HG03432 (cell line): ENCODE measurements around the gene AGO4.
"Not testable (repeated sequence)": the region's sequence is repeated elsewhere in the genome, so short reads cannot be mapped to it uniquely, and the experiment has no call there.

Experiments used
- ATAC-seq: cut with Tn5 transposase; IDR thresholded peaks from one replicate; pipeline ENCODE4 v1.9.1; 2021; ENCODE audit warnings: mild to moderate bottlenecking, moderate library complexity; ENCODE audit not compliant: unreplicated experiment

The AGO4 gene

DNA sequence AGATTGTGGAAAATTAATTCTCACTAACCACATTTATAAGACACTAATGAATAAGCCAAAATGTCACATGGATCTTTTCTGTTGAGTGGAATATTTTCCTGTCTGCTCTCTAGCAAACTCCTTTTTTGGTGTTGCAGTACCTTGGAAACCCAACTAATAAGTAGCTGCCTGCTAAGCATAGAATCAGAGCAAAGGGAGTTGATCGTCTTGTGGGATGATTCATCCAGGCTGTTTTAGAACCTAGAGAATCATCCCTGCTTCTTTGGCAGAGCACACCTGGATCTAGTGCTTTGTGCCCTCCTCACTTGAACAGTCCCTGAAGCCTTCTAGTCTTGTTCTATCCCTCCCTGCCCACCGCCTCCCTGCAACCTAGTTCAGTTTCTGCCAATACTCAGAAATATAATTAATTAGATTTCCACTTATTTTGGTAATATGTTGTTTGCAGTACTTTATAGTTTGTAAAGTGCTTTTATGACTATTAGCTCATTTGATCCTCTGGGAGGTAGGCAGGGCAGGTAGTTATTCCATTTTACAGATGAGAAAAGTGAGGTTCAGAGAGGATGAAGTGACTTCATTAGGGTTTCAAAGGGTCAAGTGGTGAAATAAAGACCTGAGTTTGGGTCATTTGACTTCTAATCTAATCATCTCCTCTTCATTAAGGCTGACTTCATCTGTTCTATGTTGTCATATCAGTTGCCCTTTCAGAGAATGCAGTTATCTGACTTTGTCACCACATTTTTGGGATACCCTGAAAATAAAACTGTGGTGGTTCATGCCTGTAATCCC lies 2.5 kb downstream of the AGO4 start:
- no peak for ATAC-seq

- not testable (repeated sequence) for ATAC-seq
These were observed 4.9 kb downstream of the AGO4 start for GRCh38 chr1:35812754-35813153.

GRCh38 chr1:35825255-35825654 lies 17.4 kb downstream of the AGO4 start:
- no peak for ATAC-seq

GRCh38 chr1:35832276-35832905 lies 24.6 kb downstream of the AGO4 start:
- no peak for ATAC-seq

GRCh38 chr1:35833395-35833794 lies 25.6 kb downstream of the AGO4 start:
- ATAC-seq: no peak

- no peak for ATAC-seq
These were observed 26.4 kb downstream of the AGO4 start for GRCh38 chr1:35834218-35834617.

DNA sequence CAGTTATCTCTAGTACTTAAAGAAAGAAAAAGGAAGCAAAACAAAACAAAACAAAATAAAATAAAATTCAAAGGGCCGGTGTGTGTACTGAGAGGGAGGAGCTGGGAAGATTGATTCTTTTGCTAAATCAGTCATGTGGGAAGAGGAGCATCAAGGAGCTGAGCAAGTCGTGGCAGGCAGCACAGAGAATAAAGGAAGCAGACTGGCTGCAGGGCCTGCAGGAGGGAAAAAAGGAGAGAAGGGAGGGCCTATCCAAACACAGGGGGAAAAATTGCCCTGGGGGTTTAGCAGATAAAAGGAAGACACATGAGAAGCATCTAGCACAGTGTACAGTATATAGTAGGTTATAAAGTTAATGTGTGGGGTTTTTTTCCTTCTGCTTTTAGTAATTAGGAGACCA lies 27.6 kb downstream of the AGO4 start:
- no peak for ATAC-seq

- no peak for ATAC-seq
These were observed 28.9 kb downstream of the AGO4 start for GRCh38 chr1:35836734-35837133.

DNA sequence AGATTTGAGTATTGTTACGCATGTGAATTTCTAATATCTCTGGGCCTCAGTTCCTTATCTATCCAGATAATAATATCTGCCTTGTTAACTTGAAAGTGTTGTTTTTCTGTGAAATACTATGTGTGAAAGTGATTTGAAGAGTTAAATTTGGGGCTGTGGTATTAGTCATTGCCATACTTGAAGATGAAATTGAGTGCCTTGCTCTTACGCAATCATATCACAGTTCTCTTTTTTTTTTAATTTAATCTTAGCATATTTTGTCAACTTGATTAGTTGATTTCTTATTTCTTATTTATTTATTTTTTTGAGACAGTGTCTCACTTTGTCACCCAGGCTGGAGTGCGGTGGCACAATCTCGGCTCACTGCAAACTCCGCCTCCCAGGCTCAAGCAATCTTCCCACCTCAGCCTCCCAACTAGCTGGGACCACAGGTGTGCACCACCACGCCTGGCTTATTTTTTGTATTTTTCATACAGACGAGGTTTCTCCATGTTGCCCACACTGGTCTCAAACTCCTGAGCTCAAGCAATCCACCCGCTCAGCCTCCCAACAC lies 31.0 kb downstream of the AGO4 start:
- no peak for ATAC-seq

DNA sequence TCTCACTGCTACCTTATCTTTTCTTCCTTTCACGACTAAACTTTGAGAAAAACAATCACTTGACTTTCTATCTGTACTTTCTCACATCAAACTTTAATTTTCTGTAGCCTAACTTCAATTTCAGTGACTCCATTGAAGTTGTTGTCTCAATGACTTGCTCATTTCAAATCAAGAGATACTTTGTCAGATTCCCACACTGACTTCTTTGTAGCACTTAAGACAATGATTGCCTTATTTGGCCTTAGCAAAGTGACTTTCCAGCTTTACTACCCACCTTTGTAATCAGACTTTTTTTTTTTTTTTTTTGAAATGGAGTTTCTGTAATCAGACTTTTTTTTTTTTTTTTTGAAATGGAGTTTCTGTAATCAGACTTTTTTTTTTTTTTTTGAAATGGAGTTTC lies 37.0 kb downstream of the AGO4 start:
- ATAC-seq: no peak

- ATAC-seq: no peak
These were observed 38.0 kb downstream of the AGO4 start for GRCh38 chr1:35845766-35846165.

DNA sequence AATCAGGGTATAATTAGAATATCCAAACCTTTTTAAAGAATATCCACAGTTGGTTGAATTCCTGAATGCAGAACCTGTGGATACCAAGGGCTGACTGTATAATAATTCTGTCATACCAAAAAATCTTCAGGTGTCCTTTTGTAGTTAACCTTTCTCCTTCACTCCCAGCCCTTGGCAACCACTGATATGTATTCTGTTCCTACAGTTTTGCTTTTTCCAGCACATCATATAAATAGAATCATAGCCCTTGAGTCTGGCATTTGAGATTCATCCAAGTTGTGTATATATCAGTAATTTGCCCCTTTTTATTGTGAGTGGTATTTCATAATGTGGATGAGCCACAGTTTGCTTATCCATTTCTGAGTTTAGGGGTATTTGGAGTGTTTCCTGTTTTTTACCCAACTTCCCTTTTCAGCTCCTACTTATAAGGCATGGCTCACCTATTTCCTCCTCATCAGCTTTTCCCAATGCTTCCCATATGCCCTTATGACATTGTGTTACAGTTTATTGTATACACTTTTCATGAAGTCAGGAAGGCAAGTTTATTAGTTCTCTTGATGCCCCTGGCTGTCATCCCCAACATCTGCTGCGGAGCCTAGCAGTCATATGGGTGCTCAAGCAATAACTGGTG lies 40.2 kb downstream of the AGO4 start:
- ATAC-seq: no peak

DNA sequence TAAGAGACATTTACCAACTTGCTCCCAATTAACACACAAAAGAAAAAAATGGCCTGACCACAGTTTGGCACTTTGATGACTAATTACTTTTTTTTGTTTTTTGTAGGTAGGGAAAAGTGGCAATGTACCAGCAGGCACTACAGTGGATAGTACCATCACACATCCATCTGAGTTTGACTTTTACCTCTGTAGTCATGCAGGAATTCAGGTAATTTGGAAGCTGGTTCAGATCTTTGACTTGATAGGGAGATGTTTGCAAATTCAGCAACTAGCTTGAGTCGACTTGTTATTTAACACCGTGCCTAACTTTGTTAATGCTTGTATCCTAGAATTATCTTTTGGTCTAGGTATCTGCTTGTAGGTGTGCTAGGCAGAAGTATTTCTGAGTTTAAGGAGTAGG lies 42.2 kb downstream of the AGO4 start:
- no peak for ATAC-seq

DNA sequence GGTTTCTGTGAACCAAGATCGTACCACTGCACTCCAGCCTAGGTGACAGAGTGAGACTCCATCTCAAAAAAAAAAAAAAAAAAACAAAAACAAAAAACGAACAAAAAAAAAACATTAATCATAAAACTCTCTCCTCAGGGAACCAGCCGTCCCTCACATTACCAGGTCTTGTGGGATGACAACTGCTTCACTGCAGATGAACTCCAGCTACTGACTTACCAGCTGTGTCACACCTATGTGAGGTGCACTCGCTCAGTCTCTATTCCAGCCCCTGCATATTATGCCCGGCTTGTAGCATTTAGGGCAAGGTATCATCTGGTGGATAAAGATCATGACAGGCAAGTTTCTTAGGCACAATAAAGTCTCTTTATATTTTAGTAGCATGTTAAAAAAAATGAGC lies 42.9 kb downstream of the AGO4 start:
- no peak for ATAC-seq

- no peak for ATAC-seq
These were observed 43.5 kb downstream of the AGO4 start for GRCh38 chr1:35851132-35851869.

DNA sequence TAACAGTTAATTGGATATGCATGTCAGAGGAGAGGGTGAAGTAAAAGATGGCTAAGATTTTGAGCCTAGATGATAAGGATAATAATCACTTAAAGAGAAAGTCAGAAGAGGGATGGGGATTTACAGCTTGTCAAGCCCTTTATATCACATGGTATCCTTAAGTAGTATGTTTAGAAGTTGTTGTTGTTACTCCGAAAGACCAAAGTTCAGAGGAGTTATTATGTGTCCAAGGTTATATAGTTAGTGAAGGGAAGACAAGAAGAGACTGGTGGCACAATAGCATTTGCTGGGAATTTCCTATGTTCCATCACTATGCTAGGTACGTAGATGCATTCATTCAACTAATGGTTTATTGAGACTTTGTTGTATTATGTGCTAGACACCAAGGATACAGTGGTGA lies 44.4 kb downstream of the AGO4 start:
- ATAC-seq: no peak

DNA sequence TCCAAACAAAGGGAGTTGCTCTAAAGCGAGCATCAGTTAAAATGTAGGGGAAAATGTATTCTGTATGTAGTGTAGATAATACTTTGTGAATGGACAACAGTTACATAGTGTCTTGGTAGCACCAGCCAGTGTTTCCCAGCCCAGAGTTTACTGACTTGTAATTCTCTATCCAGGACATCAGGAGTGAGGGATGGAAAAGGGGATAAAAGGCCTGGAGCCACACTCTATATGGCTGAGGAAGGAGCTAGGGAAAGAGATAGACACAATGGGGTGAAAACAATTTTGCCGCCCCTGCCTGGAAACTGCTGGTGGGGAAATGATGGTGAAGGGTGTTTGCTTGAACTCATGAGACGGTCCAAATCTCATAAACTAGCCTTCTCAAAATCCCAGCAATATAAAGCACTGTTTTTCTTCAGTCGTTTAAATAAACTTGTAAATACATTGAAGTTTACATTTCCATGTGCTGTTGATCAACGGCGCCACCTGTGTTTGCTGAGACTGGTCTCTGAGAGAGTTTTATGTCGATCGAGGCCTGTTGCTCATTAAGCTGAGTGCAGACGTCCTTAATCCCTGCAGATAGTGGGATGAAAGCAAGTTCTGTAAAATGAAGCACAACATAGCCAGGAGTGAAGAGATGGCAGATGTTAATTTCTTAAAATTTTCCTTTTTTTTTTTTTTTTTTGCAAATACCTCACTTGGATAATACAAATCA lies 47.3 kb downstream of the AGO4 start:
- no peak for ATAC-seq

DNA sequence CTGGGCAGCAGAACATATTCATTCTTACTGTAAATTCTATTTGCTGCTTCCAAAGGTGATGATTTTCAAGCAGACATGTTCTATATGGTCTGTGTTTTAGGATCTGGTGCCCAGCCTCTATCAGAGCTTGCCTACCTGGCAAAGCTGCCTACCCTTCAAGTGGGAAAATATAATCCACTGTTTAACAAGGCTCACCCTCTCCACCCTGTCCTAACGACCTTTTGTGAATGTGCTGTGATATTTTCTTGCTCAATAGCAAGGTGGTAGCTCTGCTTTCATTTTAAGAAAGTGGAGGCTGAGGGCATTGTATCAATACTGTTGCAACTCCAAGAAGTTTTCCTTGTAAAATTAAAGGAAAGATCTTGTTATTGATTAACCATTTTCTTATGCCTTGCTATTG lies 49.1 kb downstream of the AGO4 start:
- no peak for ATAC-seq

- no peak for ATAC-seq
These were observed 50.0 kb downstream of the AGO4 start for GRCh38 chr1:35857830-35858229.

- no peak for ATAC-seq
These were observed 52.9 kb downstream of the AGO4 start for GRCh38 chr1:35860696-35861095.

DNA sequence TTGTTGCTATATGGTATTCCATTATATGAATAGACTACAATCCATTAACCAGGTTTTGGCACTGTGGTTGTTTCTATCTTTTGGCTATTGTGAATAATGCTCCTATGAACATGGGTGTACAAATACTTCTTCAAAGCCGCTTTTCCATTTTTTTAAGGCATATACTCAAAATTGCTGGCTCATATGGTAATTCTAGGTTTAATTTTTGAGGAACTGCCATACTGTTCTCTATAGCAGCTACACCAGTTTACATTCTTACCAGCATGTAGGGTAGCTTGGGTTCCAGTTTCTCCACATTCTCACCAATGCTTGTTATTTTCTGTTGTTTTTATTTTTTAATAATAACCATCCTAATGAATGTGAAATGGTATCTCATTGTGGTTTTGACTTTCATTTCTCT lies 55.3 kb downstream of the AGO4 start:
- ATAC-seq: no peak
